ENCODE measurements around the gene GMPR.
"Not testable (repeated sequence)": the region's sequence is repeated elsewhere in the genome, so short reads cannot be mapped to it uniquely, and the experiment has no call there.

Gene GMPR

GRCh38 chr6:16216501-16217155, 21.8 kb upstream of the GMPR start:
- Mint-ChIP-seq H3K4me3 (no peak overlapping the region), H3K27ac (no peak overlapping the region), H3K9me3 (no peaks in the 10 kb centered on the region), H3K4me1 (peaks cover 5% of the 10 kb centered on the region), H3K36me3 (no peaks in the 10 kb centered on the region)
- no peak for DNase-seq (ENCODE audit: low spot score in 2 of 2)
- no peak for ATAC-seq

DNA sequence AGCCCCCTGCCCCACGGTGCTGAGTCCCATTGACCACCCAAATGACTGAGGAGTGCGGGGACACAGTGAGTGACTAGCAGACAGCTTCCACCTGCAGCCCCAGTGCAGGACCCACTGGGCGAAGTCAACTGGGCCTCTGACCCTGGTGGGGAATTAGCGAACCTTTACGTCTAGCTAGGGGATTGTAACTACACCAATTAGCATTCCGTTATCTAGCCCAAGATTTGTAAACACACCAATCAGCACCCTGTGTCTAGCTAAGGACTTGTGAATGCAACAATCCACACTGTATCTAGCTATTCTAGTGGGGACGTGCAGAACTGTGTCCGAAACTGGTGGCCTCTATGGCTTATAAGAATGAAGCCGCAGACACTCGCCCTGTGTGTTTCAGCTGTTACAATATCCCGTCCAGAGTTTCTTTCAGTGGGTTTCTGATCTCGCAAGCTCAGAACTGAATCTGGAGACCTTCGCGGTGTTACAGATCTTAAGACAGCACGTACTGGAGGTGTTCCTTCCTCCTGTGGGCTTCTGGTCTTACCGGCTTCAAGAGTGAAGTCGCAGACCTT, 21.1 kb upstream of the GMPR start:
- DNase-seq (ENCODE audit: low spot score in 2 of 2) (no peak), ATAC-seq (no peak)
- no peaks in the 10 kb centered on the region for H3K9me3 Mint-ChIP-seq
- no peaks in the 10 kb centered on the region for H3K36me3 Mint-ChIP-seq
- H3K27ac Mint-ChIP-seq: no peak overlapping the region
- H3K4me1 Mint-ChIP-seq: peaks cover 5% of the 10 kb centered on the region
- H3K4me3 Mint-ChIP-seq: no peak overlapping the region

DNA sequence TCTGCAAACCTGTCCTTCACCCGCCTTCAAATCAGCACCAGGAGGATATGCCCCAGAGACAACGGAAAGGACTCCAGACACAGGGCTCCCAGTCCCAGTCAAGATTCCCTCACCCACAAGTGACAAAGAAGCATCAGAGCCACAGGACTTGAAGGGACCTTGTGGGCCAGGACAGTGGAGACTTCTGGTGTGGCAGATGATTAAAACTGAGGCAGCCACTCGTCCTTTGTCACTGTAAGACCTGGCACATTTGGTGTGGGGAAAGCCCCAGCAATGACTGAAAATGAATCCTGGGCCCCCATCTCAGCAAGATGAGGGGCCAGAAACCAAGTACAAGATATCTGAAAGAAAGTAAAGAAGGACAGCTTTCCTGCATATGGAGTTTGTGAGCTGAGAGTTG, 15.6 kb upstream of the GMPR start:
- no peak for DNase-seq (ENCODE audit: low spot score in 2 of 2)

GRCh38 chr6:16223362-16223761, 15.0 kb upstream of the GMPR start:
- no peak overlapping the region for H3K27ac Mint-ChIP-seq
- DNase-seq (ENCODE audit: low spot score in 2 of 2) (no peak), ATAC-seq (no peak)
- H3K4me3 Mint-ChIP-seq: no peak overlapping the region
- no peaks in the 10 kb centered on the region for H3K4me1 Mint-ChIP-seq
- H3K9me3 Mint-ChIP-seq: no peaks in the 10 kb centered on the region
- no peaks in the 10 kb centered on the region for H3K36me3 Mint-ChIP-seq

More for the DNA sequence above, 15.6 kb upstream of the GMPR start:
- Mint-ChIP-seq H3K36me3 (no peaks in the 10 kb centered on the region), H3K9me3 (no peaks in the 10 kb centered on the region), H3K4me1 (no peaks in the 10 kb centered on the region), H3K27ac (no peak overlapping the region), H3K4me3 (no peak overlapping the region)
- ATAC-seq: no peak

- Mint-ChIP-seq H3K4me3 (no peak overlapping the region), H3K27ac (no peak overlapping the region), H3K9me3 (no peaks in the 10 kb centered on the region), H3K36me3 (no peaks in the 10 kb centered on the region), H3K4me1 (no peaks in the 10 kb centered on the region)
- ATAC-seq (no peak), DNase-seq (ENCODE audit: low spot score in 2 of 2) (no peak)
These were observed 14.0 kb upstream of the GMPR start for GRCh38 chr6:16224409-16224808.

DNA sequence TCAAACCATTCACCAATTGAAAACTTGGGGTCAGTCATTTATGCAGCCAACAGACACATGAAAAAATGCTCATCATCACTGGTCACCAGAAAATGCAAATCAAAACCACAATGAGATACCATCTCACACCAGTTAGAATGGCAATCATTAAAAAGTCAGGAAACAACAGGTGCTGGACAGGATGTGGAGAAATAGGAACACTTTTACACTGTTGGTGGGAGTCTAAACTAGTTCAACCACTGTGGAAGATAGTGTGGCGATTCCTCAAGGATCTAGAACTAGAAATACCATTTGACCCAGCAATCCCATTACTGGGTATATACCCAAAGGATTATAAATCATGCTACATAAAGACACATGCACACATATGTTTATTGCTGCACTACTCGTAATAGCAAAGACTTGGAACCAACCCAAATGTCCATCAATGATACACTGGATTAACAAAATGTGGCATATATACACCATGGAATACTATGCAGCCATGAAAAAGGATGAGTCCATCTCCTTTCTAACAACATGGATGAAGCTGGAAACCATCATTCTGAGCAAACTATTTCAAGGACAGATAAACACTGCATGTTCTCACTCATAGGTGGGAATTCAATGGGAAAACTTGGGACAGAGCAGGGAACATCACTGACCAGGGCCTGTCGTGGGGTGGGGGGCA, 13.2 kb upstream of the GMPR start:
- not testable (repeated sequence) for DNase-seq (ENCODE audit: low spot score in 2 of 2); H3K4me1 Mint-ChIP-seq; H3K4me3 Mint-ChIP-seq; ATAC-seq; H3K9me3 Mint-ChIP-seq; H3K36me3 Mint-ChIP-seq; H3K27ac Mint-ChIP-seq

- not testable (repeated sequence) for ATAC-seq; H3K4me1 Mint-ChIP-seq; H3K4me3 Mint-ChIP-seq; H3K36me3 Mint-ChIP-seq; DNase-seq (ENCODE audit: low spot score in 2 of 2); H3K27ac Mint-ChIP-seq; H3K9me3 Mint-ChIP-seq
These were observed 12.0 kb upstream of the GMPR start for GRCh38 chr6:16226117-16227047.

- no peak overlapping the region for H3K4me3 Mint-ChIP-seq
- H3K36me3 Mint-ChIP-seq: no peaks in the 10 kb centered on the region
- DNase-seq (ENCODE audit: low spot score in 2 of 2): no peak
- no peak for ATAC-seq
- H3K4me1 Mint-ChIP-seq: no peaks in the 10 kb centered on the region
- no peaks in the 10 kb centered on the region for H3K9me3 Mint-ChIP-seq
- no peak overlapping the region for H3K27ac Mint-ChIP-seq
These were observed 11.3 kb upstream of the GMPR start for GRCh38 chr6:16227048-16227562.

- no peak for DNase-seq (ENCODE audit: low spot score in 2 of 2)
- Mint-ChIP-seq H3K27ac (no peak overlapping the region), H3K36me3 (no peaks in the 10 kb centered on the region), H3K4me1 (no peaks in the 10 kb centered on the region), H3K4me3 (no peak overlapping the region), H3K9me3 (no peaks in the 10 kb centered on the region)
- ATAC-seq: no peak
These were observed 10.8 kb upstream of the GMPR start for GRCh38 chr6:16227605-16228004.

GRCh38 chr6:16228043-16228442, 10.3 kb upstream of the GMPR start:
- Mint-ChIP-seq H3K27ac (no peak overlapping the region), H3K9me3 (no peaks in the 10 kb centered on the region), H3K36me3 (no peaks in the 10 kb centered on the region), H3K4me3 (no peak overlapping the region), H3K4me1 (no peaks in the 10 kb centered on the region)
- ATAC-seq (no peak), DNase-seq (ENCODE audit: low spot score in 2 of 2) (no peak)

DNA sequence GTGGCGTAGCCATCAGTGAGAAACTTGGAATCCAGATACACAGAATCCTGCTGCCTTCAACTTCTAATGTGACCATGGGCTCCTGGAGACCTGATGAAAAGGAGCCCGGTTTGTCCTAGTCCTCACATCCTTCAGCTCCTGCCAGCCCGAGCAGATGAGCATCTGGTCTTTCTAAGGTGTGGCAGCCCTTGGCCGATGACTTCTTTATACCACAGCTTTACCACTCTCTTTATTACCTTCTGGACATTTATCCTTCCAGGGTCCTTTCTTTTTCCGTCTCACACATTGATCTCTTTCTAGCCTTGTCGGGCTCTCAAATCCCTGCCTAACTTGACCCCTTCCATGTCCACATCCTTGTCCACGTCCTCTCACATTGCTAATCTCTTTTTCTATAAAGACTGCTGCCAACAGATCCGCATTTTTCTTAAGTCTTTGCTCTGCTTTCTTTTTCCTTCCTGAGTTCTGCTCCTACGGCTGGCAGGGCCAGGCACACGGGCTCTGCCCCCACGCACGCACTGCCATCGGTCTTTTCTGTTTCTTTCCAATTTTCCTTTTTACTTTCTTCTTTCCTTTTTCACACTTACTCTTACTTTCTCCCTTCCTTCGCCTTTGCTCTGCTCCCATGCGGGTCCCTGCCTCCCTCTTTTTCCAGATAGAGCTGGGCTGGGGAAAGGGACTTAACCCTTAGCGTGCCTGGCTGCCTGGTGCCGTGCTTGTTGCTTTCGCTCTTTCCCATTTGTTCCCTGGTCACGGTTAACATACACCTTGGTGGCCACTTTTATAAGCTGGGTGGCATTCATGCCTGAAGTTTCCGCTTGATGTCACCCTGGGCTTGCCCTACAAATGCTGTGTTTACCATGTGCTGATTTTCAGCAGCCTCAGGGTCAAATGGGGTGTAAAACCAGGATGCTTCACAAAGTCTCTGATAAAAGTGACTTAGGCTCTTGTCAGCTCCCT, 9.4 kb upstream of the GMPR start:
- H3K36me3 Mint-ChIP-seq: no peaks in the 10 kb centered on the region
- ATAC-seq: no peak

GRCh38 chr6:16229700-16230099, 8.7 kb upstream of the GMPR start:
- DNase-seq (ENCODE audit: low spot score in 2 of 2) (no peak), ATAC-seq (no peak)
- Mint-ChIP-seq H3K4me3 (no peak overlapping the region), H3K27ac (no peak overlapping the region), H3K9me3 (no peaks in the 10 kb centered on the region), H3K36me3 (no peaks in the 10 kb centered on the region), H3K4me1 (no peaks in the 10 kb centered on the region)

More for the DNA sequence above, 9.4 kb upstream of the GMPR start:
- Mint-ChIP-seq H3K4me3 (no peak overlapping the region), H3K27ac (no peak overlapping the region), H3K4me1 (no peaks in the 10 kb centered on the region), H3K9me3 (no peaks in the 10 kb centered on the region)
- DNase-seq (ENCODE audit: low spot score in 2 of 2): no peak

DNA sequence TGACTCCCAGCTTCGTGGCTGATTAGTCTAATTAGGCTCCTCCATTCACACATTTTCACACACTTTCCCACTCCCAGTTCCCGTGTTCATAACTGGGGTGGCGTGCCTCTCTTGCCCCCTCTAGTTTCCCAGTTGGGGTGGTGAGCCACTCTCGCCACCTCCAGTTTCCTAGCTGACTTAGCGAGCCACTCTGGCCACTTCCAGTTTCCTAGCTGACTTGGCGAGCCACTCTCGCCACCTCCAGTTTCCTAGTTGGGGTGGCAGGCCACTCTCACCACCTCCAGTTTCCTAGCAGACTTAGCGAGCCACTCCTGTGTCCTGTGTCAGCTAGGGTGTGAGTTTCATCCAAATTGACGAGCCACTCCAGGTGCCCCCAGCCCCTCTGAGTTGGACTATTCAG, 7.4 kb upstream of the GMPR start:
- no peak for ATAC-seq
- no peak overlapping the region for H3K27ac Mint-ChIP-seq

GRCh38 chr6:16232086-16232485, 6.3 kb upstream of the GMPR start:
- DNase-seq (ENCODE audit: low spot score in 2 of 2) (no peak), ATAC-seq (no peak)
- Mint-ChIP-seq H3K36me3 (no peaks in the 10 kb centered on the region), H3K4me3 (no peak overlapping the region), H3K9me3 (no peaks in the 10 kb centered on the region), H3K4me1 (peaks cover 12% of the 10 kb centered on the region), H3K27ac (no peak overlapping the region)

More for the DNA sequence above, 7.4 kb upstream of the GMPR start:
- DNase-seq (ENCODE audit: low spot score in 2 of 2): no peak
- peaks cover under 1% of the 10 kb centered on the region for H3K4me1 Mint-ChIP-seq
- no peak overlapping the region for H3K4me3 Mint-ChIP-seq
- no peaks in the 10 kb centered on the region for H3K36me3 Mint-ChIP-seq
- no peaks in the 10 kb centered on the region for H3K9me3 Mint-ChIP-seq

All from stimulated activated effector memory CD8-positive, alpha-beta T cell treated with anti-CD3 and anti-CD28 coated beads, Interleukin-12 subunit alpha, Interleukin-12 subunit beta, amount 100 ng/mL, for 72 hours (primary cell).